ENCODE measurements around the gene PANX1.
"Not testable (repeated sequence)": the region's sequence is repeated elsewhere in the genome, so short reads cannot be mapped to it uniquely, and the experiment has no call there.

PANX1 gene

DNA sequence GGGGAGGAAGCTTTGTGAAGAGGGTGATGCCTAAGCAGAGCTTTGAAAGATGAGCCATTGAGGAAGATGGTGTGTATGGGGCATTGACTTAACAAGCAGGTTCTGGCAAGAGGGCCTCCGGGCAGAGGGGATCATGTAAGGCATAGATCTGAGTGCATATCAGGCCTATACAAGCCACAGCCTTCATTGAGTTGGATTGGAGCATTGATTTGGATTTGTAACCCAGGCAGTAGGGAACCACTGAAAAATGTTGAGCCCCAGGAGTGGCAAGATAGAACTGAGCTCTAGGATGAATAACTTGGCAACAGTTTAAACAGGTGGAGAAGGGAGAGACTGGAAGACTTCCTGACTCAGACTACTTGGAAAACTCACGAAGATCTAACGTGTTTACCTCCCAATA lies 21.4 kb downstream of the PANX1 start:
- DNase-seq (ENCODE audit: extremely low read depth, low read depth), result no peak
- no peak for TF ChIP-seq CTCF (IDR thresholded peaks at IDR 0.05; ENCODE audit: low read depth, low read length)

- DNase-seq (ENCODE audit: extremely low read depth, low read depth), result no peak
- no peak for TF ChIP-seq CTCF (IDR thresholded peaks at IDR 0.05; ENCODE audit: low read depth, low read length)
Observed at GRCh38 chr11:94150704-94151685, 22.4 kb downstream of the PANX1 start.

GRCh38 chr11:94151903-94152677 lies 23.4 kb downstream of the PANX1 start:
- no peak for DNase-seq (ENCODE audit: extremely low read depth, low read depth)
- TF ChIP-seq CTCF (IDR thresholded peaks at IDR 0.05; ENCODE audit: low read depth, low read length), result no peak

GRCh38 chr11:94152678-94153065 lies 24.0 kb downstream of the PANX1 start:
- no peak for TF ChIP-seq CTCF (IDR thresholded peaks at IDR 0.05; ENCODE audit: low read depth, low read length)
- DNase-seq (ENCODE audit: extremely low read depth, low read depth), result no peak

GRCh38 chr11:94153320-94153719 lies 24.7 kb downstream of the PANX1 start:
- TF ChIP-seq CTCF (IDR thresholded peaks at IDR 0.05; ENCODE audit: low read depth, low read length), result no peak
- DNase-seq (ENCODE audit: extremely low read depth, low read depth), result no peak

DNA sequence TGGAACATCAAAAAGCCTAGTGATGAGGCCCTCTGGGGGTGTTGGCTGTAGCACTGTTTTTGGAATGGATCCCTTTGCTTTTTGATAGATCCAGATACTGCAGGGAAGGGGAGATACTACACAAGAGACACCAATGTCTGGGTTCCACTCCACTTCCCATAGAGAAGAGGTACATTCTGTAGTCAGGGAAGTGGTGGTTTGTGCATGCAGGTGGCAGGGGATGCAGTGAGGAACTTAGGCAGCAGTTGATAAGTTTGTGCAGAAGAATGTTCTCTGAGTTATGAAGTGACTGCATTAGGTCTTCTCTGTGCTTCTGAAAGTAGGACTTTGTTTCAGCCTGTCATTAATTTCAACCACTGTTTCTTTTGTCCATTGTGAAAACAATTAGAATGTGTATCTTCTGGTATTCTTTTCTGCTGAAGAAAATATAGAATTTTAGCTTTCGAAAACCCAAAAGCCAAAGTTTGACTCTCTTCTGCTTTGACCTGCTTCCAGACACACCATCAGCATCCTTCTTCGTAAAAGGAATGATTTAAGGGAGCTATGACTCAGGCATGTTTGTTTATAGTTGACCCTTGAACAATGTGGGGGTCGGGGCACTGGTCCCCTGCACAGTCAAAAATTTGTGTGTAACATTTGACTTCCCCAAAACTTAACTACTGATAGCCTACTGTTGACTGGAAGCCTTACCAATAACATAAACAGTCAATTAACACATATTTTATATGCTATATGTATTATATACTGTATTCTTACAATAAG lies 25.6 kb downstream of the PANX1 start:
- no peak for DNase-seq (ENCODE audit: extremely low read depth, low read depth)
- no peak for TF ChIP-seq CTCF (IDR thresholded peaks at IDR 0.05; ENCODE audit: low read depth, low read length)

- not testable (repeated sequence) for DNase-seq (ENCODE audit: extremely low read depth, low read depth)
Observed at GRCh38 chr11:94157339-94157738, 28.7 kb downstream of the PANX1 start.

All from AG09319 (cell line).